ENCODE results near the gene LNX1.
A peak's percentile ranks its signal among the peaks of the same experiment; 100 is the strongest.

Gene LNX1

DNA sequence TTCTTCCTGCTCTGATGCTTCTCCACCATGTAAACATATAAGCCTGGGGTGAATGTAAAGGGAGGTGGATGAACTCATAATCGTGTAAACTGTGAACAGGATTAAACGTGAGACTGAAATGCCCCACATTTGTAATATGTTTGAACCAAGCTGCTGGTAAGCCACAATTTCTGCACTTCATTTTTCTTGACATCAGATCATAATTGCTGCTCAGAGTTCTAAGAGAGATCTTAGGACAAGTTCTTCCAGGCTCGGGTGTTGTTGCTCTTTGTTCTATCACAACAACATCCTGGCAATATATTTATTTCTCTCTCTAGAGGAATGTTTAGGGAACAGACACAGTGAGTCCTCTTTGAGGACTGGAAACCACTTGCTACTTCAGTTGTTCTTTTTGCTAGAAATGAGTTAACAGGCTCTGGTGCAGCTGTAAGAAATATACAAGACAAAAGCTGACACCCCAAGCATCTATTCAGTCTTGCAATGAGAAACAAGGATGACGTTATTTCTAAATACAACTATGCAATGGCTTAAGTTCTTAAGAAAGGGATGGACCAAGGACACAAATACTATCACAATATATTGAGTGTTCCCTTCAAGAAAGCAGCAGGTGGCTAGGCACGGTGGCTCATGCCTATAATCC, 59.6 kb downstream of the LNX1 start:
- DNase-seq = no peak

DNA sequence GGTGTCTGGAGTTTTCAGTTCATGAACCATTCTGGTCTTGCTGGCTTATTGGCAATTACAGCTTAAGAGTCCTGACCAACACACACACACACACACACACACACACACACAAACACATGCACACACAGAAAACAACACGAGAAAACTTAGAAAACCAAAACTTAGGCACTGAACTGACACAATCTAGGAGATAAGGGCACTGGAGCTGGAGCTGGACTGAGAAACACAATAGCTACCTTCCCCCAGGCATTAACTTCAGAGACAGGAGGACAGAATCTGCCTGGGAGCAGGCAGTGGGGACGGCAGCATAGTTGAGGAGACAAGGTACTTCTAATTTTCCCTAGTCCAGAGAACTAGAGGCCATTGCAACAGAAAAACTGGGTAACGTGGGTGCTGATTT, 62.3 kb downstream of the LNX1 start:
- DNase-seq = no peak

DNA sequence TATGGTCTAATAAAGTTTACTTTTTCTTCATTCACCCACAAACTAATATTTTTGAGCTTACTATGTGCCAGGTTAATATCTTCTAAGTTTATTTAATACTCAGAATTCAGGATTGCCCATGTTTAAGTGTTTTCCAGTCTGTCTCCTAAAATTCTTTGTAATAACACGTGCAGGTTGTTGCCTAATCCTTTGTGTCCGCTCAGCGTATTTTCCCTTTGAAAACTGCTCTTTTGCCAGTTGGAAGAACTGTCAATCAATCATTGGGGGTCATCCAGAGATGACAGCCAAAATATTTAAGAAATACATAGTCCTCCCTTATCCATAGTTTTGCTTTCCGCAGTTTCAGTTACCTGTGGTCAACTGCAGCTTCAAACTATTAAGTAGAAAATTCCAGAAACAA, 63.4 kb downstream of the LNX1 start:
- DNase-seq = no peak

DNA sequence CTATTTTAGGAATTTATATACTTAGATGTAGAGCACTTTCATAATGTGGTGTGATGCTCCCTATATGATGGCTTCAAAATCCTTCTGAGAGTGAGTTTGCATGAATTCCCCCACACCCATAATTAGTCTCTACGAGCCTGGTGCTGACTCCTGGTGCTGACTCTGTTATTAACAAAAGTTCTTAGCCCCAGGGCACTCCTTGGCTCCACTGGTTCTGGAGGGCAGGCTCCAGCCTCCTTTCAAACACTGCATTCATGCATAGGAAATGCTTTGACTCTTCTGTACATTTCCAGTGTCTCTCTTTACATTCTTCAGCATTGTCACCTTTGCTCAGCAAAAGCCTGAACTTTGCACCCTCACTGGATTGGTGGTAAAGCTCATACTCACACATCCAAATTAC, 64.0 kb downstream of the LNX1 start:
- DNase-seq = no peak

DNA sequence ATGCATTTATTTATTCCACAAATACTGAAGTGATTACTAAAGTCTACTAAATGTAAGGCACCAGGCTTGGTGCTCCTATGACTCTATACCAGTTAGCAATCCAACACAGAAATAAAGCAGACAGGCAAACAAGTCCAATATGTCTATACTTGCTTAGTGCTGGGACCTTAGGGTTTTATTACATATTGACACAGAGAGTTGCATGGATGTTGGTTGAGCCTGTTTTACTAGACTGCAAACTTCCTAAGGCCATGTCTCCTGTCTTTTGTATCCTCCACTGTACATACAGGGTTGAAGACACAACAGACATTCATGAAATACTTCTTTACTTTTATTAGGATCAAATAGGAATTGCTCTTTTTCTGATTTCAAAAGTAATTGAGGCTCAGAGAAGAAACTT, 69.0 kb downstream of the LNX1 start:
- no peak for DNase-seq

DNA sequence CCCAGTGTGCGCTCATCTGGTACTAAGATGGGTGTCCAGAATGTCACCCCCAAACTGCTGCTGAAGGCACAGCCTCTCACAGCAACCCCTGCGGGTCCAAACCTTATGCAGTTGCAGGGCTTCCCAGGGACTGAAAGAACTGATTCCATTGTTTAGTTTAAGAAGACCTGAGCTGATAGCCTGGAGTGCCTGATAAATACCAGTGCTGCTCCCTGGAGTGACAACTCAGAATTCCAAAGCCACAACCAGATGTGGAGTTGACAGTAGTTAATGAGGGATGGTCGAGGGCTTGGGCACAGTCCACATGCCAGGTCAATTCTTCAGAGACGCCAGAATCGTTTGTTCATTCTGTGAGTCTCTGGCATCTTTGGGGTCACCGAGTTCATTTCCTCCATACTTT, 71.2 kb downstream of the LNX1 start:
- DNase-seq = no peak

DNA sequence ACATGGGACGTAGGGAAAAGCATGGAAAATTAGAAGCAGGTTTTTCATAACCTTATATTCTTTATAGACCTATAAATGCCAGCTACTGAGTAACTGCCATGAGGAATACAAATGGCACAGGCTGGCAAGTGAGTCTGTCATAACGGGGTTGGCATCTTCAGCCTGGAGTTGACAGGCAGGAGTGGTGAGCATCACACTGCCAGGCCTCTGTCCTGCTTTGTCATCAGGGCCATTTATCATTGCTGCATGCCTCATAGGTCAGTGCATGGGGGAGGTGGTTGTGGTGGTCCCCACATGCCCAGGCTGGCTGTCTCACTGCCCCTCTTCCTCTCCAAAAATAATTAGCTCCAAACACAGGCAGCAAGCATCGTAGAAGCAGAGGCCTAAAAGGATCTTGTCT, 72.5 kb downstream of the LNX1 start:
- DNase-seq = no peak

- DNase-seq = no peak
These were observed 76.2 kb downstream of the LNX1 start for GRCh38 chr4:53515076-53515475.

- no peak for DNase-seq
These were observed 76.8 kb downstream of the LNX1 start for GRCh38 chr4:53514509-53514908.

- DNase-seq = no peak
These were observed 78.7 kb downstream of the LNX1 start for GRCh38 chr4:53512608-53513007.

DNA sequence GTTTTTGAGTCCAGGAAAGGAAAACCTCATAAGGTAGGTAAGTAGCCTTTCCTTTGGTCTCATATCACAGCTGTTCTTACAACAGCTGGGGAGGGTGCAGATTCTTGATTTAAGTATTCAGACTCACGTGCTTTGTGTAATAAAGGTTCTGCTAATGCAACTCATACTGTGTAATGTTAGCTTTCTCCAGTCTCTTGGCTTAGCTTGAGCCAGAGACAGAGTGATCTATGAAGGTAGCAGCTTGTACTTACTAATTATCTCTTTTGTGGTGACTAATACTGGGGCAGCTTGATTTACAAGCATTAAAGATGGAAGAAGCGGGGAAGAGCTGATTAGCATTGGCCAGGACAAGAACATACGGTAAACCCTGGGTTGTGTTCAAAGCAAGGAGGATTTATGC, 80.3 kb downstream of the LNX1 start:
- no peak for DNase-seq

- DNase-seq = no peak
These were observed 81.0 kb downstream of the LNX1 start for GRCh38 chr4:53510321-53510720.

GRCh38 chr4:53508446-53508845, 82.8 kb downstream of the LNX1 start:
- DNase-seq = no peak

DNA sequence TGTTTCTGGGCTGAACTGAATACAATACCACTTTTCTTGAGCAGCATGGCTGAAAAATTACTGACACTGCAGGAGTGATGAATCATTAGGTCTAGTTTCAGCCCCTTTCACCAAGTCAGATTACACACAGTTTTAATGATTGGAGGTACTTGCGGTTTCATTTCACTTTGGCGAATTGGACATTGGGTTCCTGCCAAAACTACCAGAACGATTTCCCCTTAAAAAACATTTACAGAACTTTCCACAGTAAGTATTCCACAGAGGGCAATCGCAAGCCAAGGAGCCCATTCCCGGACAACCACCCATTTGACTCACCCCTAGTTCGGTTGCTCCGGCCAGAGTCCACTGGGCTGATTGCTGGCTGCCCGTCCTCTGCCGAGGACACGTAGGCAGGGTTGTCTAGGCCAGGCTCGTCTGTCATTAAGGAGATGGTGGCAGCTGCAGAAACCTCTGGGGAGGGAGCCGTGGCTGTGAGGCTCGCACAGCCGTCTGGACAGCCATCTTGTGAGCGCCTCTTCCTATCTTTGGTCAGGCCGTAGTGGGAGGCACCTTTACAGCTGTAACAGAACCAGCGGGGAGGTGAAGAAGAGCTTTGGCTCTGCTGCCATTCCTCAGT, 83.5 kb downstream of the LNX1 start:
- no peak for DNase-seq

DNA sequence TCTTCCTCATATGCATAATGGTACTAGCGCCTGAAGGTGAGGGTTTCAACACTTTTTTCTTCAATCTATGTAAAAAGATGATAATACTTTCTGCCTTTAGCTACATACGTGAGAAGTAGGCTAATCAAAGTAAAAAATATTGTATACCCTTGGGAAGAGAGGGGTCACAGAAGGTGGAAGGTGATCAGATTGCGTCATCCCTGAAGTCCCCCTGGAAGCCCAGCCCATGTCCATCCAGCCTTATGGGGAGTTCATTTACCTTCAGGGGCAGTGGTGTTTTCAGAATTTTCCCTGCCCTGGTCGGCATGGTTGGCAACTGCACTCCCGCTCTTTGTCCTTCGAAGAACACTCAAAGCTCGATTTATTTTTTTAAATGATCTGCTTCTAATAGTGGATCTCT, 84.2 kb downstream of the LNX1 start:
- DNase-seq = no peak

DNA sequence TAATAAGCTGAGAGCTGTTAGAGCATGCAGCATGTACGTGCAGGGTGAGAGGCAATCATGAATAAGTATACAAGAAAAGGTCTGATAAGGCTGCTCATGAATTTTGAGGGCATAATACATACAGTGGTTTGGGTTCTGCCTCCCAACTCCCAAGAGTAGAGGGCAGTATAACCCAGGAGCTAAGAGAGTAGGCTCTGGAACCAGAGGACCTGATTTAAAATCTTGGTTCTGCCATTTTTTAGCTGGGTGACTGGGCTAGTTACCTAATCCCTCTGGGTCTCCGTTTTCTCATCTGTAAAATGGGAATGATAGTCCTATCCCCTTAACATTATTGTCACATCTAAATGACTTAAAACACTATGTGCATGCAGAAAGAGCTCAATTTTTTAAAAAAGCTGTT, 85.3 kb downstream of the LNX1 start:
- no peak for DNase-seq

DNA sequence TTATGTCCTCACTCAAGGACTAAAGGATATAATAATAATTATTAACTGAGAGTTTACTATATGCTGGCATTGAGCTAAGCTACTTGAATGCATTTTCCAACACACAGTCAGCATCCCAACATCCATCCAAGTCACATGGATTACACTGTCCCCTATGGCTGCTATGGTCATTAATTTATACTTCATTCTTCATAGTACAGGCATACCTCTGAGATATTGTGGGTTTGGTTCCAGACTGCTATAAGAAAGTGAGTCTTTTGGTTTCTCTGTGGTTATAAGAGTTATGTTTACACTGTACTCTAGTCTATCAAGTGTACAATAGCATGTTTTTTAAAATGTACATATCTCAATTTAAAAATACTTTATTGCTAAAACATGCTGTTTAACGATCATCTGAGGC, 89.2 kb downstream of the LNX1 start:
- no peak for DNase-seq

DNA sequence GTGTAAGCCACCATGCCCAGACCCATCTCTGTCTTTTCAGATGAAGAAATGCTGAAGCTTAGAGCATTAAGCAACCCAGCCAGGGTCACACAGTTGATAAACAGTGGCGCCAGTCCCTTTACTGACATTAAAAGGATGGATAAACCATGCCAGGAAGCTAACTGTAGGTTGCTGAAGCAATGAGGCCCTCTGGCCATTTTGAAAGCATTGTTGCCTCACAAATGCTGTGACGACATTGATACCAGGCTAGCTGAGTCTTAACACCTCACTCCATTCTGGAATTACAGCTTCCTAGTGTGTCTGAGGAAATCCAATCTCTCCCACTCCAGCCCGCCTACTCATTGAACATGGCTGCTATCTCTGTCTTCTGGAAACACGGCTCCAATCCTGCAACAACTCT, 89.7 kb downstream of the LNX1 start:
- no peak for DNase-seq

DNA sequence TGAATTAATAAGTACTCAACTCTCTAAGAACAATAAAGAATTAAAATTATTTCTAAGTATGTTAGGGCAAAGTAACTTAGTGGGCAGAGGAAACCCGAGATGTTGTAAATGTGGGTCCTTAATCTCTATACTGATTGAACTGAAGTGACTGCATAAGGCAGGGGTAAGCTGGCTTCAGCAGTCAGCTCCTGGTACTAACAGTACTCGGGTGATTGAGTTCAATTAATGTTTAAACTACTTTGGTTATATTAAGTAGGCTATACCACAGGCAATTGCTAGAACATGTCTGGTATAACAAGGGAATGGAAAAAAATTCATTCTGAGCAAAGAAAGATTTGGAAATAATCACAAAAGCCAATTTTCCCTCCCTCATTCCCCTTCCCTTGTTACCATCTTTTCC, 90.7 kb downstream of the LNX1 start:
- DNase-seq = no peak

DNA sequence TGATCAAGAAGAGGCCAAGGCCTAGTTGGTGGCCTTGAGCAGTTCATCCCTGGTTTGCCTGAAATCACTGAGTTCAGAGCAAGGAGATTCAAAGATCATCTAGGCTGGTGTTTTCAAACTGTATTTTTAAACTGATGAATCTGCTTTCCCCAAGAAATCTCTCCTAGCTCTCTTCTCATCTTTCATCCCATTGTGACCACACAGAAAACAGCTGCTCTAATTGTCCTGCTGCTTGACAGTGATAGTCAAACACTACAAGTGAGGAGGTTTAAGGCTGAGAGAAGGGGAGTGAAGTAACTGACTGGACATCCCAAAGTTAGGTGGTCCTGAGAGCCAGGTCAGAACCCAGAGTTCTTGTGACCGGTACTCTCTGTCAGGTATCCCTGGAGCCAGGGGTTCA, 91.5 kb downstream of the LNX1 start:
- DNase-seq = no peak

GRCh38 chr4:53498706-53499105, 92.6 kb downstream of the LNX1 start:
- no peak for DNase-seq

DNA sequence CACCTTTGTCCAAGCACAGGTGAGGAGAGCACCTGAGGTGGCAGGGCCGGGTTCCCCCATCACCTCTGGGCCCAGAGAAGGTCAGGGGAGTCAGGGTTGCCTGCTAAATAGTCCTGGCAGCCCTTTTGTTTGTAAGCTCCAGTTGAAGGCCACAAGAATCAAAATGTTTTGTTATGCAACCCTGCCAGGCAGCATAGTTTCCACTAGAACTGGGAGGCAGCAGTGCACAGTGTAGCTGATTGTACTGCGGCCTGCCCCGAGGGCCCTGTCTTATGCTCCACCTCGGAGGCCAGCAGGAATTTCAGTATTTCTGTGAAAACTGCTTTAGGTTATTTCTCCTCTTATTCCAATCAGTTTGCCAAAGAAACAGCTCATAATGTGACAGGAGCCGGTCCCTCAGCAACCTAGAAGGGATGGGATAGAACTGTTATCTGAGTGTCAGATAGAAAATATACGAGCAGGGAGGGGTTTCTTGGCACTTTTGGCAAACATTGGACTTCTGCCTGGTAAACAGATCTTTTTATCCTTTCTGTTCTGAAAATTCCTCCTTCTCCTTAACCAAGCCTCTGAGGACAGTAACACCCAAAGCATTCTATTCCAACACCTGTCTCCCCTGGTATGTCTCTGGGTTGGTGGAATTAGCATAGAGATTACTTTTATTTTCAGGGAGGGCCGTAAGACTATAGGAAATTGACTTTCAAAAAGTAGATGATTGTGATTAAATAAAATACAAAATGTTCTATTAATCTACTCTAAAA, 93.6 kb downstream of the LNX1 start:
- no peak for DNase-seq

DNA sequence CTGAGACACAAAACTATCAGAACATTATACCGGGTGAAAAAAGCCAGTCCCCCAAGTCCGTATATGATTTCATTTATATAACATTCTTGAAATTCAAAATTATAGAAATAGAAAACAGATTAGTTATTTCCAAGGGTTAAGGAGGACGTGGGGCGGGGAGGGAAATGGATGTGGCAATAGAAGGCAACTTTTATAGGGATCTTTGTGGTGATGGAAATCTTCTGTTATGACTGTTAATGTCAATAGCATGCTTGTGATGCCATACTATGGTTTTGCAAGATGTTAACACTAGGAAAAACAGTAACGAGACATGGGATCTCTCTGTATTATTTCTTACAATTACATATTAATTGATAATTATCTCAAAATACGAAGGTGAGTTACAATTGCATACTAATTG, 96.4 kb downstream of the LNX1 start:
- DNase-seq = no peak

GRCh38 chr4:53490965-53491622, 100.2 kb downstream of the LNX1 start:
- DNase-seq = peak in 1 of 2 experiments; percentile 13
